Fibroblast of skin of right quadriceps (primary cell): ENCODE results near the gene RAB17.

Source experiments
- DNase-seq: peaks from one replicate; pipeline ENCODE4 v3.0.0-alpha.2; 2013

The RAB17 gene

DNA sequence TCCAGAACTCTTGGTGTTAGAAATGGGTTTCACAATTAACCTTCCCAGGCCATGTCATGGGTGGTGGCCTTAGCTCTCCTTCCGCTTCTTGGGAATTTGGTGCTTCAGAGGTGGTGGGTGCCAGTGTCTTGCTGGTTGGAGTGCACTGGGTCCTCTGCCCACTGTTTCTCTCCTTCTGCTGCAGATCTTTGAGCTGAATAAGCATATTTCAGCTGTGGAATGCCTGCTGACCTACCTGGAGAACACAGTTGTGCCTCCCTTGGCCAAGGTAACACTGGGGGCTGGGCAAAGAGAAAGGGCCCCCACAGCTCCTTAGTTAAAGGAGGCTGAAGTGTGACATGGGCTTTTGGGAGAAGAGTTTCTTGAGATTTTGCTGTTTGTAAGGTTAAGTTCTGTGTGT is 56.2 kb downstream of the RAB17 start:
- DNase-seq, result no peak

DNA sequence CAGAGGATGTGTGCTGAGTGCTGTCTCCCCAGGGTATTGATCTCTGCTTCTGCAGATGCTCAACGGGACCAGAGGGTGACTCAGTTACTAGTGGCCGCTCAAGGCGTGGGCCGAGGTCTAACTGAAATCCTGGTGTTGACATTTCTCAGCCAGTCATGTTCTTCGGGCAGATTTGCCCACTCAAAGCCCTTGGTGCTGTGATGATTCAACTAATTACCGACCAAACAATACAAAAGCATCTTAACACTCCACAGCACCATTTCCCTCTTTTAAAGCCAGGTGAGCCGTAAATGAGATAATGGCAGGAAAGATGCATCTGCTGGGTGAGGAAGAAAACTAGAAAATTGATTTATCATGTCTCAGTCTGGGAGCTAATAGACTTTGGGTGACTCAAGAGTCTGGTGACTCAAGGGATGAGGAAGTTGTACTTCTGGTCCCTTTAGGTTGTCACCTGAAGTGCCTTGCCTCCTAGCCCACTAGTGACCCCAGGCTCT is 56.8 kb downstream of the RAB17 start:
- peak; percentile 18 for DNase-seq

DNA sequence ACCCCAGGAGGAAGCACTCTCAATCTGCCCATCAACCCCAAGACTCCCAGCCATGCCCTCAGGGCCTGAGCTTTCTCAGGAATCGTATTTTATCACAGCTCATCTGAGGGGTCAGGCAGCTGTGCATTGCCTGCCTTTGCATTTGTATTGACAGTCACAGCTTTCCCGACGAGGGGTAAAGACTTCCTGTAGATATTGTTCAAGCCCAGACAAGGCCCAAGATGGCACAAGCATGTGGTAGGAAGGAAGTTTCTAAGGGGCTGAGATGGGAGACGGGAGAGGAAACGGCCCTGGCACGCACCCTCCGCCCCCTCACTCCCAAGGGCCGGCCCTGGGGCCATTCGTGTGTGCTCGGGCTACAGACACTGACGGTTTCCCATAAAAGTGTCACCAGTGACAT is 58.4 kb downstream of the RAB17 start:
- no peak for DNase-seq

DNA sequence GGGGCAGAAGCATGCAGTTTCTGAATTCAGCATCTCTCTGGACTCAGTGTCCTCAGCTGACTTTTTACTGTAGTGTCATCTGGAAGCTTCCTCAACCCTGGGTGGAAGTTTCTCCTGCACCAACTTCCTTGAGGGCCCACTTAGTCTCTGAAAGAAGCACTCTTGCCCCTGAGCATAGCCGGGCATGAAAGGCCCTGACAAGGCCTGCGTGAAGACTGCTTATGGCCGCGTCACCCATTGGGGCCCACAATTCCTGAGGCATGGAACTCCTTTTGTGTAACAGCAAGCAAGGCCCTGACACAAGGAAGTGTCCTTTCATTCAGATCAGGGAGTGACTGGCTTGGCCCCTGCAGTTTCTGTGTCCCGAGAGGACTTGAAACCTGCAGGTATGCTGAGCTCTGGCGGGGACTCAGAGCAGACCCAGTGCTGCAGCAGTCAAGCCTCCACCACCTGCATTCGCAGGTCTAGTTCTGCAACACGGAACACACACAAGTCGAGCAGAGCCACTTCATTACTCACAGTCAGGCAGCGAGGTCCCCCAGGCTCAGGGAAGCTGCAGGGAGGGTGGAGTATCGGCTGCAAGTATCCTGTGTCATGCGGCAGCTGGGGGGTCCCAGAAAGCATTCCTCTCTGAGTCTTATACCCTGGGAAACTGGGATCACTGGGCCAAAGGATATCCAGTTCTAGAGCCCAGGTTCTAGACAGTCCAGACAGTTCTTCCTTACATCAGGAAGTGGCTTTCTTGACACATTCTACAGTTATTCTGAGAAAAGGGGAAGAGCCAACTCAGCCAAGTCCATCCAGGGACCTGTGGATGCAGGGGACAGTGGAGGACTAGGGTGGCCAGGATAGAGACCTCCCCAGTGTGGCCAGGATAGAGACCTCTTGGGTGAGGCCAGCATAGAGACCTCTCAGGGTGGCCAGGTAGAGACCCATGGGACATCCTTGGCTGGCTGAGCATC is 59.8 kb downstream of the RAB17 start:
- no peak for DNase-seq

DNA sequence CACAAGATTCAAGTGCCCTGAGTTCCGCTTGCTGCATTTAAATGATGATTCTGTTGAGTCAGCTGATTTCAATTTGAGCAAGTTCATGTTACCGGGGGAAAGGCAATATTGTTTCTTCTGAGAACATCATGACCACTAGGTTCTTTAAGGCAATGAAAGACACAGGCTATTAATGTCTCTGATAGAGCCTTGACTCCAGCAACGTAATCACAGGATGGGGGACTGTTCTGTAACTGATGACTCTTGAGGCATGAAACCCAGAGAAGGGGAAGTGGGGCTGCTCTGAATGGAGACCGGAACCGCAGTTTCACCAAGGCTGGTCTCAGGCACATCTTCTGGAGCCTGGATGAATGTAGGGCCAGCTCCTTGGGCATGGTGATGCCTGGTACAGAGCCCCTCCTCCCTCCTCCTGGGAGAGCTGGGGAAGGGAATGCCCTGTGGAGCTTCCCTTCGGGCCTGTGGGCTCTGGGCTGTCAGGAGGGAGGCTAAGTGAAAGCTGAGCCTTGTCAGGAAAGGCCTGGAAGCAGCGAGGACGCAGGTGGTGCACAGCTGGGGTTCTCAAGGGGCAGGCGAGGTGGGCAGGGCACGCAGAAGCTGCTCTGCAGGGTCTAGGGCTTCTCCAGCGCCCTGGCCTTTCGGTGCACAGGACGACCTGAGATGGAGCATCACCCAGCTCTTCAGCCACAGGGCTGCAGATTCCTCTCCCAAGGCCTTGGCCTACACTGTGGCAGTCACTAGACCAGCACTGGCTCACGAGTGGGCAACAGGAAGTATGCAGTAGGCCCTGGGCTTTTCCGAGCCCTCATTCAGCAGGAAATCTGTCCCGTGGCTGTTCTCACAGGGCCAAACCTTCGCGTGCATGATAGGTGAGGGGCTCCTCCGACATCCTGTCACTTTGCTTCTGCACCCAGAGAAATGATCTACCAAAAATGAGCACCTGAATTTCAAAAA is 60.8 kb downstream of the RAB17 start:
- DNase-seq, result no peak

DNA sequence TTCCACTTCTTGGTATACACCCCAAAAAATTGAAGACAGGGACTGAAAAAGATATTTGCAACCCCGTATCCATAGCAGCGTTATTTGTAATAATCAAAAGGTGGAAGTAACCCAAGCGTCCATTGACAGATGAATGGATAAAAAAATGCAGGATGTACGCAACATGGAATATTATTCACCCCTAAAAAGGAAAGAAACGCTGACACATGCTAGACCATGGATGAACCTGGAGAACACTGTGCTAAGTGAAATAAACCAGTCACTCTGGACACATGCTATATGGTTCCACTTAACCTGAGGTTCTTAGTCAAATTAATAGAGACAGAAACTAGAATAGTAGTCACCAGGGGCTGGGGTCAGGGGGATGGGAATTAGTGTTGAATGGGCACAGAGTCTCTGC is 62.8 kb downstream of the RAB17 start:
- DNase-seq, result no peak

DNA sequence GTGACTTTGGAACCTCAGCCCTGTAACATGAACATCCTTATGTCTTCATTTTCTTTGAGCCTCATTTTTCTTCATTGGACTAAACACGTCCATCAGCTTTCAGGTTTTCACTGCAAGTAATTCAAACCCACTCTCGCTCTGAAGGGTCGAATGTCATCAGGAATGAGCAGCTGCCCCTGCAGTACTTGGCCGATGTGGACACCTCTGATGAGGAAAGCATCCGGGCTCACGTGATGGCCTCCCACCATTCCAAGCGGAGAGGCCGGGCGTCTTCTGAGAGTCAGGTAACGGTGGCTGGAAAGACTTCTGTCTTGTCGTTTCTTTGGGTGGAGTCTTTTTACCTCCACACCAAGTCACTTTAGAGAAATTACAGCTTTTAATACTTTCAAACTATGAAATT is 63.3 kb downstream of the RAB17 start:
- no peak for DNase-seq

DNA sequence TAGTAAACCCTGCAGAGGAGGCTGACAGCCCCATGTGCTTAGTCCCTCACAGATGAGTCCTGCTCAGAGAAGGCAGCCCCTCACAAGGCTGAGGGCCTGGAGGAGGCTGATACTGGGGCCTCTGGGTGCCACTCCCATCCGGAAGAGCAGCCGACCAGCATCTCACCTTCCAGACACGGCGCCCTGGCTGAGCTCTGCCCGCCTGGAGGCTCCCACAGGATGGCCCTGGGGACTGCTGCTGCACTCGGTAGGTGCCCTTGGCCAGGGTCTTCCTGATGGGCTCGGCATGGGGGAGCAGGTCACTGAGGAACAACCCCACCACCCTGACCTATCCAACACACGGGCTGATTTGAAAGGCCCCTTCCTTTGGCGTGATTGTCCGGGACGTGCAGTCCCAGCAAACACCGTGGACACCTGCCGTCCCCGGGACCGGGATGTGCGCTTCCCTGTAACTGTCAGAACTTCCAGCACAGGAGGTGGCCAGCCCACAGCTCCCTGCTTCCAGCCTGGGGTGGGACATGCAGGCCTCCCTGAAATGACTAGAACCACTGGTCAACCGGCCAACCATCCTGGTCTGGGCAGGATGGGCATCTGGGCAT is 64.9 kb downstream of the RAB17 start:
- DNase-seq, result no peak

DNA sequence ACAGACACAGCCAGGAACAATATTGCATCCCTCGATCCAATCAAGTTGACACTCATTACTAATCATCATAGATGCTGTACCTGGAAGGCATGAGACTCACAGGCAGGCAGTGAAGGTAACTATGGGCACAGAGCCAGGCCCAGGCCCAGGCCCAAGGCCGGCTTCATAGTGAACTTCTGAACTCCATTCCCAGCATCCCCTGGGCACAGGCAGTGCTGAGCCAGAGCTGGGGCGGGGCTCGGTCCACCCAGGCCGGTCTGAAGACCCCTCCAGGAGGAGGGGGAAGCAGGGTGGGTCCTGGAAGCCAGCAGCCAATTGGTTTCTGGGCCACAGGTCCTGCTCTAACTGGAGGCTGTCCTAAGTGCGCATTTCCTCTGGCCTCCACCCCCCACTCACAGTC is 65.9 kb downstream of the RAB17 start:
- no peak for DNase-seq
